Hepatocyte (in vitro differentiated cells): ENCODE results near the gene MYO3B.

Source experiments
- CTCF ChIP-seq: fragments of 200-600 bp; sonication (generic); IDR thresholded peaks from 2 replicates; pipeline ENCODE4 v1.5.1; 2016; ENCODE audit warnings: antibody characterized with exemption, mild to moderate bottlenecking; ENCODE audit not compliant: poor library complexity
- EZH2 ChIP-seq: fragments of 200-600 bp; sonication (generic); IDR thresholded peaks from 2 replicates; pipeline ENCODE4 v1.6.1; 2016; ENCODE audit warnings: antibody characterized with exemption, mild to moderate bottlenecking, borderline replicate concordance

- no peak for TF ChIP-seq CTCF
- no peak for TF ChIP-seq EZH2
Observed at GRCh38 chr2:170502361-170503130, 324.6 kb downstream of the MYO3B start.
